Measurements from ENCODE around the gene MAP1LC3B.

GRCh38 chr16:87369117-87369765 is 22.9 kb upstream of the MAP1LC3B start:
- no peak for TF ChIP-seq CTCF (IDR thresholded peaks at IDR 0.05)
- TF ChIP-seq EZH2 (IDR thresholded peaks at IDR 0.05; ENCODE audit: borderline replicate concordance, insufficient read depth, low read depth, low read length, poor library complexity, severe bottlenecking): no peak

Measured in B cell (primary cell).